GM12878 (cell line): ENCODE results near the gene SCN8A. TPM values are rescaled to one million over a fixed set of nuclear protein-coding genes. Genes with fewer than 3 reads are reported as not detected.

Experiments
- ATAC-seq: fragments of 200-7000 bp; cut with Tn5 transposase; 3 replicates; pipeline ENCODE4 v1.9.1; 2020; ENCODE audit warnings: mild to moderate bottlenecking, moderate library complexity
- BruUV-seq: library from RNA; stranded (reverse); fragments of 400-500 nt; replicated peaks from 2 replicates; lab custom pipeline; 2021; lab: Mats Ljungman, UMichigan
- CTCF ChIA-PET: fragments of 300-600 bp; sonication (Branson Sonifier 250); formaldehyde crosslinking; extraction: SDS; loops from one replicate; lab custom pipeline; 2021; ENCODE audit warnings: inconsistent platforms; lab: Yijun Ruan, JAX
- POLR2A ChIA-PET: fragments of 350-600 bp; formaldehyde crosslinking; extraction: SDS; loops from one replicate; lab custom pipeline; 2021; ENCODE audit warnings: inconsistent platforms; lab: Charles Lee
- RAD21 ChIA-PET: fragments of 300-600 bp; sonication (Branson Sonifier 250); formaldehyde crosslinking; loops from one replicate; lab custom pipeline; 2023; ENCODE audit warnings: antibody characterized with exemption; ENCODE audit not compliant: unreplicated experiment; lab: Charles Lee
- SMC1A ChIA-PET: fragments of 300-600 bp; sonication (Branson Sonifier 250); formaldehyde crosslinking; loops from one replicate; lab custom pipeline; 2023; ENCODE audit not compliant: unreplicated experiment, uncharacterized antibody; lab: Charles Lee
- DNase-seq: peaks from one replicate; pipeline ENCODE4 v3.0.0-alpha.2; 2011; ENCODE audit warnings: low read depth, low spot score
- FAIRE-seq: peaks from 3 replicates; lab custom pipeline; 2011; peaks lifted over from hg19 to GRCh38; lab: Jason Lieb, UNC
- H2AFZ ChIP-seq: 2 replicates; pipeline ENCODE4 v1.6.0; 2011; ENCODE audit warnings: low read depth, low read length, control low read depth; ENCODE audit not compliant: control insufficient read depth
- H3K27ac ChIP-seq: 2 replicates; pipeline ENCODE4 v1.5.1; 2011; ENCODE audit warnings: control low read depth; ENCODE audit not compliant: control insufficient read depth, insufficient read depth
- H3K27me3 ChIP-seq, 2 experiments: replicated peaks in 1 of 2; 2 replicates each; pipeline versions ENCODE4 v1.6.0 to v1.6.1; 2011; ENCODE audit warnings: low read length in 1 of 2; ENCODE audit not compliant: control insufficient read depth in 2 of 2, insufficient read depth in 2 of 2
- H3K36me3 ChIP-seq, 2 experiments: 2 replicates each; pipeline ENCODE4 v1.5.1; 2011; ENCODE audit warnings: low read length in 1 of 2; ENCODE audit not compliant: control insufficient read depth in 2 of 2, insufficient read depth in 2 of 2
- H3K4me1 ChIP-seq: 2 replicates; pipeline ENCODE4 v1.6.1; 2011; ENCODE audit warnings: mild to moderate bottlenecking, low read length, moderate library complexity, mixed read lengths; ENCODE audit not compliant: control insufficient read depth, insufficient read depth
- H3K4me2 ChIP-seq: 2 replicates; pipeline ENCODE4 v1.6.0; 2011; ENCODE audit warnings: control low read depth; ENCODE audit not compliant: control insufficient read depth, insufficient read depth
- H3K4me3 ChIP-seq: fragments of 200-600 bp; sonication (generic); 2 replicates; pipeline ENCODE4 v1.5.1; 2016
- H3K79me2 ChIP-seq: 2 replicates; pipeline ENCODE4 v1.6.0; 2011; ENCODE audit warnings: low read length; ENCODE audit not compliant: control insufficient read depth, insufficient read depth
- H3K9ac ChIP-seq: 2 replicates; pipeline ENCODE4 v1.8.0; 2011; ENCODE audit warnings: low read length, control low read depth, mixed read lengths; ENCODE audit not compliant: control insufficient read depth, insufficient read depth
- H3K9me3 ChIP-seq: replicated peaks from 3 replicates; pipeline ENCODE4 v1.5.1; 2011; ENCODE audit warnings: mild to moderate bottlenecking, low read length; ENCODE audit not compliant: control insufficient read depth, insufficient read depth
- H4K20me1 ChIP-seq: 2 replicates; pipeline ENCODE4 v1.6.0; 2011; ENCODE audit not compliant: control insufficient read depth, insufficient read depth
- BCL11A ChIP-seq: IDR thresholded peaks from 2 replicates; pipeline ENCODE4 v1.6.1; 2011; ENCODE audit warnings: low read depth, low read length
- BCLAF1 ChIP-seq: fragments of 450-650 bp; IDR thresholded peaks from 2 replicates; pipeline ENCODE4 v1.6.1; 2017; ENCODE audit warnings: antibody characterized with exemption, mild to moderate bottlenecking, moderate library complexity
- CBFB ChIP-seq: IDR thresholded peaks from 2 replicates; pipeline ENCODE4 v1.6.1; 2016; ENCODE audit warnings: antibody characterized with exemption, low read depth
- CBX3 ChIP-seq: fragments of 200-600 bp; sonication (generic); IDR thresholded peaks from 2 replicates; pipeline ENCODE4 v1.6.1; 2016; ENCODE audit warnings: low read depth, borderline replicate concordance
- ESRRA ChIP-seq: IDR thresholded peaks from 2 replicates; pipeline ENCODE4 v1.6.1; 2012; ENCODE audit warnings: mild to moderate bottlenecking, low read length, improper control_type of control experiment
- HDAC6 ChIP-seq: fragments of 200-600 bp; sonication (generic); IDR thresholded peaks from one replicate; pipeline ENCODE4 v1.8.0; 2017; ENCODE audit warnings: antibody characterized with exemption; ENCODE audit not compliant: unreplicated experiment
- MEF2A ChIP-seq: IDR thresholded peaks from 2 replicates; pipeline ENCODE4 v1.6.1; 2011; ENCODE audit warnings: low read depth, mild to moderate bottlenecking, low read length, moderate library complexity; ENCODE audit not compliant: insufficient read depth
- NKRF ChIP-seq: fragments of 450-650 bp; conservative IDR thresholded peaks from 2 replicates; pipeline ENCODE4 v1.6.1; 2017; ENCODE audit warnings: mild to moderate bottlenecking, moderate library complexity
- NR2F1 ChIP-seq: fragments of 450-650 bp; conservative IDR thresholded peaks from 2 replicates; pipeline ENCODE4 v1.6.1; 2017; ENCODE audit warnings: mild to moderate bottlenecking
- RELA ChIP-seq: fragments of 450-650 bp; IDR thresholded peaks from 2 replicates; pipeline ENCODE4 v1.8.0; 2014; ENCODE audit warnings: borderline replicate concordance; ENCODE audit not compliant: partially characterized antibody
- SMAD1 ChIP-seq: fragments of 450-650 bp; IDR thresholded peaks from 2 replicates; pipeline ENCODE4 v1.6.1; 2018; ENCODE audit warnings: mild to moderate bottlenecking, low read depth; ENCODE audit not compliant: partially characterized antibody
- SMAD5 ChIP-seq: IDR thresholded peaks from 2 replicates; pipeline ENCODE4 v1.6.1; 2016; ENCODE audit warnings: antibody characterized with exemption, low read depth
- SPI1 ChIP-seq: IDR thresholded peaks from 2 replicates; pipeline ENCODE4 v1.6.1; 2011; ENCODE audit warnings: low read depth, mild to moderate bottlenecking, low read length, moderate library complexity, borderline replicate concordance; ENCODE audit not compliant: insufficient read depth
- STAT3 ChIP-seq: IDR thresholded peaks from 2 replicates; pipeline ENCODE4 v1.6.1; 2011; ENCODE audit warnings: low read depth, low read length, improper control_type of control experiment
- TCF12 ChIP-seq: IDR thresholded peaks from 2 replicates; pipeline ENCODE4 v1.6.1; 2011; ENCODE audit warnings: low read depth, mild to moderate bottlenecking, low read length
- ZNF622 ChIP-seq: fragments of 450-650 bp; IDR thresholded peaks from 2 replicates; pipeline ENCODE4 v1.6.1; 2017; ENCODE audit warnings: mild to moderate bottlenecking, inconsistent platforms
- WGBS: methylation state at CpG from one replicate; pipeline ENCODE4 v1.1.6; 2016; ENCODE audit warnings: low lambda C conversion rate; ENCODE audit not compliant: insufficient replicate concordance, insufficient coverage; ENCODE audit errors: missing lambda C conversion rate; 5-methylcytosine and 5-hydroxymethylcytosine counted together
- in situ Hi-C: fragments of 300-500 bp; cut with MboI; formaldehyde crosslinking; loops from 9 replicates; pipeline ENCODE4 v1.14.3; 2018; ENCODE audit warnings: mixed read lengths
- intact Hi-C: fragments of 100-400 bp; cut with micrococcal nuclease; formaldehyde crosslinking; loops from one replicate; pipeline ENCODE4 v1.14.2; 2022; ENCODE audit not compliant: unreplicated experiment
- polyA plus RNA-seq, 11 experiments: library from polyadenylated mRNA; depleted of rRNA in 4 of 11; unstranded in 6 of 11; stranded (reverse) in 5 of 11; fragments of >200 nt; fragmentation: Nextera tagmentation in 4 of 11; fragmentation: Illumina TruSeq in 1 of 11; extraction: Ambion mirVana in 4 of 11; extraction: Trizol in 1 of 11; gene quantifications; 1 replicate in 1 of 11; 2 replicates in 10 of 11; pipeline versions ENCODE4 v1.2.1 to v1.2.3, GENCODE V29; 2011 to 2016; ENCODE audit warnings: inconsistent platforms in 2 of 11, missing spikeins in 2 of 11, low read depth in 1 of 11
- total RNA-seq, 4 experiments: library from RNA; depleted of rRNA in 3 of 4; stranded (reverse); fragments of >200 nt in 3 of 4; fragmentation: Illumina TruSeq in 1 of 4; extraction: Trizol in 1 of 4; gene quantifications; 2 replicates each; pipeline versions ENCODE4 v1.2.1 to v1.2.3, GENCODE V29; 2013 to 2021
- TF ChIP-seq, protein P1 (sequence below): fragments of 450-650 bp; IDR thresholded peaks from 2 replicates; pipeline ENCODE4 v1.6.1; 2016; ENCODE audit warnings: mild to moderate bottlenecking, moderate library complexity, borderline replicate concordance

Gene SCN8A
- total and polyA plus RNA-seq, 10 of the 15 experiments (the other 5 are each of a cell fraction or from before 2014, with no cell fraction given): 0.02 to 0.23 (median 0.06) TPM; not detected in 2

DNA sequence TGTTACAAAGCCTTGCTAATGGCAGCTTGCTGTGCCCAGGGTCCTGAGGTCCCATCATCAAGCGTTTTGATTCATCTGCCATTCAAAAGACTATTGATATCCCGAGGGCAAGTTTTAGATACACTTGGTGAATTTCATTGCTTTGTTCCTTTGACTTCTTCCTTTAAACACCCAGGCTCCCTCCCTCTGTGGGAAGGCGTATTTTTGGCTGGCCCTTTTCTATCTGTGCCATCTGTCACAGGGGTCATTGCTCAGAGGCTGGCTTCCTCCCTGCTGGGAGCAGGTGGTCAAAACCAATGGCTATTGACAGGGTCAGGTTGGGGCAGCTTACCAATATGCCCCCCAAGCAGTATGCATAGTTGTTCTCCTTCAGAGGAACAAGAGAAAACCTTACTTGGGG lies 40.0 kb downstream of the SCN8A start (continued):
- no peak for TF ChIP-seq RELA
- TF ChIP-seq NR2F1: no peak
- no peak for TF ChIP-seq MEF2A
- TF ChIP-seq ZNF622: no peak

- SMC1A ChIA-PET: no interaction called here
- TF ChIP-seq SPI1 (no peak), ESRRA (no peak), BCL11A (no peak), ZNF622 (no peak), STAT3 (no peak), CBX3 (no peak), SMAD1 (no peak), HDAC6 (no peak), TCF12 (no peak), SMAD5 (no peak), BCLAF1 (no peak), NKRF (no peak), CBFB (no peak)
- TF ChIP-seq, protein P1, sequence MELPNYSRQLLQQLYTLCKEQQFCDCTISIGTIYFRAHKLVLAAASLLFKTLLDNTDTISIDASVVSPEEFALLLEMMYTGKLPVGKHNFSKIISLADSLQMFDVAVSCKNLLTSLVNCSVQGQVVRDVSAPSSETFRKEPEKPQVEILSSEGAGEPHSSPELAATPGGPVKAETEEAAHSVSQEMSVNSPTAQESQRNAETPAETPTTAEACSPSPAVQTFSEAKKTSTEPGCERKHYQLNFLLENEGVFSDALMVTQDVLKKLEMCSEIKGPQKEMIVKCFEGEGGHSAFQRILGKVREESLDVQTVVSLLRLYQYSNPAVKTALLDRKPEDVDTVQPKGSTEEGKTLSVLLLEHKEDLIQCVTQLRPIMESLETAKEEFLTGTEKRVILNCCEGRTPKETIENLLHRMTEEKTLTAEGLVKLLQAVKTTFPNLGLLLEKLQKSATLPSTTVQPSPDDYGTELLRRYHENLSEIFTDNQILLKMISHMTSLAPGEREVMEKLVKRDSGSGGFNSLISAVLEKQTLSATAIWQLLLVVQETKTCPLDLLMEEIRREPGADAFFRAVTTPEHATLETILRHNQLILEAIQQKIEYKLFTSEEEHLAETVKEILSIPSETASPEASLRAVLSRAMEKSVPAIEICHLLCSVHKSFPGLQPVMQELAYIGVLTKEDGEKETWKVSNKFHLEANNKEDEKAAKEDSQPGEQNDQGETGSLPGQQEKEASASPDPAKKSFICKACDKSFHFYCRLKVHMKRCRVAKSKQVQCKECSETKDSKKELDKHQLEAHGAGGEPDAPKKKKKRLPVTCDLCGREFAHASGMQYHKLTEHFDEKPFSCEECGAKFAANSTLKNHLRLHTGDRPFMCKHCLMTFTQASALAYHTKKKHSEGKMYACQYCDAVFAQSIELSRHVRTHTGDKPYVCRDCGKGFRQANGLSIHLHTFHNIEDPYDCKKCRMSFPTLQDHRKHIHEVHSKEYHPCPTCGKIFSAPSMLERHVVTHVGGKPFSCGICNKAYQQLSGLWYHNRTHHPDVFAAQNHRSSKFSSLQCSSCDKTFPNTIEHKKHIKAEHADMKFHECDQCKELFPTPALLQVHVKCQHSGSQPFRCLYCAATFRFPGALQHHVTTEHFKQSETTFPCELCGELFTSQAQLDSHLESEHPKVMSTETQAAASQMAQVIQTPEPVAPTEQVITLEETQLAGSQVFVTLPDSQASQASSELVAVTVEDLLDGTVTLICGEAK: no peak
- no TSS peak for BruUV-seq
These were observed 40.6 kb downstream of the SCN8A start for GRCh38 chr12:51631591-51631990.

More at GRCh38 chr12:51631591-51631990, 40.6 kb downstream of the SCN8A start:
- no peak overlapping the region for H3K27ac ChIP-seq
- H3K27me3 ChIP-seq: no peaks in the 10 kb centered on the region
- no peak overlapping the region for H2AFZ ChIP-seq
- H3K9me3 ChIP-seq: no peaks in the 10 kb centered on the region
- no peak overlapping the region for H3K4me2 ChIP-seq
- in situ Hi-C loops: no loop called here
- no peak for FAIRE-seq
- H3K4me1 ChIP-seq: no peaks in the 10 kb centered on the region
- H3K36me3 ChIP-seq: no peaks in the 10 kb centered on the region
- no peaks in the 10 kb centered on the region for H3K79me2 ChIP-seq
- POLR2A ChIA-PET: no interaction called here
- DNase-seq: no peak
- WGBS: 0% methylated on average over 1 of the region's 1 CpG
- RAD21 ChIA-PET: no interaction called here
- intact Hi-C loops: no loop called here
- CTCF ChIA-PET: no interaction called here
- H3K9ac ChIP-seq: no peak overlapping the region
- H4K20me1 ChIP-seq: no peaks in the 10 kb centered on the region
- no peak for ATAC-seq
- no peak overlapping the region for H3K4me3 ChIP-seq
